ENCODE data around the gene DOCK6. TPM values are rescaled to one million over a fixed set of nuclear protein-coding genes. Genes with fewer than 3 reads are reported as not detected.

Gene DOCK6
- total and polyA plus RNA-seq, 12 donors, result 27.6 to 73.3 (median 40.2) TPM

- intact Hi-C loops (cut with DNase I), result no loop called here
- H3K27me3 ChIP-seq, result no peaks in the 10 kb centered on the region
- no peak for ATAC-seq
- H3K36me3 ChIP-seq, result peaks cover 0 to 68% (median 22%) of the 10 kb centered on the region in 9 donors
- no peak for DNase-seq
- peak overlapping the region in 7 of 10 donors; percentile 77 to 95 (median 89) for H3K27ac ChIP-seq
- WGBS, 2 donors, result 87 to 96% methylated on average over 4 of the region's 4 CpGs
- peaks cover 37 to 83% (median 63%) of the 10 kb centered on the region in 9 donors for H3K4me1 ChIP-seq
- H3K4me3 ChIP-seq, result no peak overlapping the region
- H3K9me3 ChIP-seq, result no peaks in the 10 kb centered on the region
- TF ChIP-seq, protein P1, sequence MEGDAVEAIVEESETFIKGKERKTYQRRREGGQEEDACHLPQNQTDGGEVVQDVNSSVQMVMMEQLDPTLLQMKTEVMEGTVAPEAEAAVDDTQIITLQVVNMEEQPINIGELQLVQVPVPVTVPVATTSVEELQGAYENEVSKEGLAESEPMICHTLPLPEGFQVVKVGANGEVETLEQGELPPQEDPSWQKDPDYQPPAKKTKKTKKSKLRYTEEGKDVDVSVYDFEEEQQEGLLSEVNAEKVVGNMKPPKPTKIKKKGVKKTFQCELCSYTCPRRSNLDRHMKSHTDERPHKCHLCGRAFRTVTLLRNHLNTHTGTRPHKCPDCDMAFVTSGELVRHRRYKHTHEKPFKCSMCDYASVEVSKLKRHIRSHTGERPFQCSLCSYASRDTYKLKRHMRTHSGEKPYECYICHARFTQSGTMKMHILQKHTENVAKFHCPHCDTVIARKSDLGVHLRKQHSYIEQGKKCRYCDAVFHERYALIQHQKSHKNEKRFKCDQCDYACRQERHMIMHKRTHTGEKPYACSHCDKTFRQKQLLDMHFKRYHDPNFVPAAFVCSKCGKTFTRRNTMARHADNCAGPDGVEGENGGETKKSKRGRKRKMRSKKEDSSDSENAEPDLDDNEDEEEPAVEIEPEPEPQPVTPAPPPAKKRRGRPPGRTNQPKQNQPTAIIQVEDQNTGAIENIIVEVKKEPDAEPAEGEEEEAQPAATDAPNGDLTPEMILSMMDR (IDR thresholded peaks at IDR 0.05), result no peak
Measured at GRCh38 chr19:11251217-11251616, 11.1 kb downstream of the DOCK6 start.

DNA sequence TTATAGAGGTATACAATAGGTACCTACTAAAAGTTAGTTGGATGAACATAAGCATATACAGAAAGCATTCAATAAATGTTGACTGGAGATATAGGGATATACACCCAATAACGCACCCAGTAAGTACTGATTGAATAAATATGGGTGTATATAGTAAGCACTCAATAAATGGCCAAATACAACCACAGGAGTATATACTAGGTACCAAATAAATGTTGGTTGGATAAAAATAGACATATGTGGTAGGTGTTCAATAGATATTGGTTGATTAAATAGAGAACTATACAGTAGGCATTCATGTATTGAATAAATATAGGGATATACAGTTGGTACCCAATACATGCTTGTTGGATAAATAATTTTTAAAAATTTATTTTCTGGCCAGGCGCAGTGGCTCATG lies 13.5 kb downstream of the DOCK6 start:
- peak overlapping the region in 9 of 10 donors; percentile 74 to 94 (median 82) for H3K27ac ChIP-seq
- ATAC-seq, result no peak
- TF ChIP-seq, protein P1 (IDR thresholded peaks at IDR 0.05), result no peak
- no peak for DNase-seq
- peaks cover 31 to 77% (median 51%) of the 10 kb centered on the region in 9 donors for H3K4me1 ChIP-seq
- no peaks in the 10 kb centered on the region for H3K9me3 ChIP-seq
- no peak overlapping the region for H3K4me3 ChIP-seq
- H3K36me3 ChIP-seq, result peaks cover 0 to 86% (median 23%) of the 10 kb centered on the region in 9 donors
- intact Hi-C loops (cut with DNase I), result no loop called here
- H3K27me3 ChIP-seq, result no peaks in the 10 kb centered on the region
- 95 to 97% methylated on average over 2 of the region's 2 CpGs for WGBS, 2 donors

DNA sequence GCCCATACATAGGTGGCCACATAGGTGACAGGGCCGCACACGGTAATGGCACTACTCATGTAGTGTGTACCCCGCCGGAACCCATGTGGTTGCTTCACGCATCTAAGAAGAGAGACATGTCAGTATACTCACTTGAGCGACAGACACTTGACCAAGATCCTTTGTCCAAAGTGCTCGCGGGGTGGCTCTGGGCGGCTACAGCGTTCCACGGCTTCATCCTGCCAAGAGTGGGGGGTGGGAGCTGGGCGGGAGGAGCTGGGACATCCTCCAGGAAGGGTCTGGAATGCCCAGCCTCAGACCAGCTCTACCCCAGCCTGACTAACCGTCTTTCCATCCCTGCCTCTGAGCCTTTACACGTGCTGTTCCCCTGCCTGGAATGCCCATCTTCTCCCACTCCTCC lies 14.4 kb downstream of the DOCK6 start:
- peaks cover 28 to 77% (median 48%) of the 10 kb centered on the region in 9 donors for H3K4me1 ChIP-seq
- H3K9me3 ChIP-seq, result no peaks in the 10 kb centered on the region
- ATAC-seq, result peak in 3 of 8 donors; percentile 0 to 8 (median 1)
- H3K27me3 ChIP-seq, result no peaks in the 10 kb centered on the region
- peak overlapping the region in 1 of 10 donors; percentile 12 for H3K4me3 ChIP-seq
- intact Hi-C loops (cut with DNase I), result loop anchor here in 1 of 10 donors (2.0 kb wide), 1 partner anchor 21 kb away; no protein-coding TSS in a partner anchor
- WGBS, 2 donors, result 51 to 66% methylated on average over 14 of the region's 14 CpGs
- H3K27ac ChIP-seq, result peak overlapping the region; percentile 55 to 94 (median 80)
- TF ChIP-seq, protein P1 (IDR thresholded peaks at IDR 0.05), result no peak
- H3K36me3 ChIP-seq, result peaks cover 0 to 93% (median 26%) of the 10 kb centered on the region in 9 donors
- DNase-seq, result no peak

DNA sequence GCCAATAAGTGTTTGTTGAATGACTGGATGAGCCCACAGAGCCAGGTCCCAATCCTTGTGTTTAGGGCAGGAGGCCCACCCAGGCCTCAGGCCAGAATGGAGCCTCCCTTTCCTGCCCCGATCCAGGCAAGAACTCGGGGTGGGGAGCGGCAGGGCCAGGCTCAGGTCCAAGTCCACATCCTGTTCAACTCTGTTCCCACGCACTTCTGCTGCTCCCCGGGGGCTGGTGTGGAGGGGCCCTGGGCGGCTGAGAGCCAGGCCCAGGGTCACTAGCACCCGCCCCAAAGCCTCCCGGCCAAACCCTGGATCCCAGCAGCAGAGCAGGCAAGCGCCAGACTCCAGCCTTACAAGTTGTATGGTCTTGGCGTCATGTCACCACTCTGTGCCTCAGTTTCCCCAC lies 14.9 kb downstream of the DOCK6 start:
- H3K27ac ChIP-seq, result peak overlapping the region; percentile 55 to 94 (median 80)
- DNase-seq, result peak; percentile 91 to 94

More for the DNA sequence above, 14.9 kb downstream of the DOCK6 start:
- Histone ChIP-seq H3K4me1 (peaks cover 23 to 72% (median 44%) of the 10 kb centered on the region in 9 donors), H3K9me3 (no peaks in the 10 kb centered on the region), H3K4me3 (peak overlapping the region in 1 of 10 donors; percentile 12), H3K27me3 (no peaks in the 10 kb centered on the region), H3K36me3 (peaks cover 0 to 94% (median 28%) of the 10 kb centered on the region in 9 donors)
- TF ChIP-seq, protein P1 (IDR thresholded peaks at IDR 0.05), result no peak
- intact Hi-C loops (cut with DNase I), result loop anchor here in 1 of 10 donors (2.0 kb wide), 1 partner anchor 21 kb away; no protein-coding TSS in a partner anchor
- peak; percentile 79 to 93 (median 87) for ATAC-seq
- WGBS, 2 donors, result 46 to 54% methylated on average over 10 of the region's 10 CpGs
